Activated CD4-positive, CD25-positive, alpha-beta regulatory T cell treated with anti-CD3 and anti-CD28 coated beads, Interleukin-2, amount 50 U/mL, for 72 hours (primary cell): ENCODE measurements around the gene DLG4.

Experiments
- DNase-seq: peaks from one replicate; pipeline ENCODE4 v3.0.0; 2021

DLG4 gene

DNA sequence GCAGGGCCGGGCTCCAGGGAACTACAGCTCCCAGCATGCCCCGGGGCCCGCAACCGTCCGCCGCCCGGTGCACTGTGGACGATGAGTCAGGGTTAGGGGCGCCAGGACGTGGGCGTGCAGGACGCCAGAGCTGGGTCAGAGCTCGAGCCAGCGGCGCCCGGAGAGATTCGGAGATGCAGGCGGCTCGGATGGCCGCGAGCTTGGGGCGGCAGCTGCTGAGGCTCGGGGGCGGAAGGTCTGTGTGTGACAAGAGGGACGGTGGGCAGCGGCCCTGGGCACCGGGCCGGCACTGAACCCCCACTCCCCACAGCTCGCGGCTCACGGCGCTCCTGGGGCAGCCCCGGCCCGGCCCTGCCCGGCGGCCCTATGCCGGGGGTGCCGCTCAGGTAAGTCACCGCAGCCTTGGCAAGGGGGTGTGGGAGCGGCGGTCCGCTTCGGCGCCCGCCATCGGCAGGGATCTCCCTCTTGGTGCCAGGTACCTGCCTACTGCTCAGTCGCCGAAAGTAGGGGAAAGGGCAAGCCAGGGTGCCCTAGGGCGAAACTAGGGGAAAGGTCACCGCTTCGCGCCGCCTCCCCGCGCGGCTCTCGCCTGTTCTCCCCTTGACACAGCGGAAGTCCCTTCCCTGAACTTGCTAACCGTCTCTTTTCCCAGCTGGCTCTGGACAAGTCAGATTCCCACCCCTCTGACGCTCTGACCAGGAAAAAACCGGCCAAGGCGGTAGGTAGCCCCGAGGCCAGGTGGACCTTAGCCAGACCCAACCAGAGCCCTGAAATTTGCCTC, at the start of gene DLG4, which contains the start of gene ACADVL:
Gene DLG4, minus strand, starts transcription at position 25 of the 781 bp plus-strand sequence.
Gene ACADVL, plus strand, starts transcription at position 127 of the 781 bp plus-strand sequence. Its CDS starts 47 bp downstream, at position 174.
- DNase-seq, result peak; percentile 83

- no peak for DNase-seq
These were observed 47.1 kb upstream of the DLG4 start for GRCh38 chr17:7266784-7267183.

DNA sequence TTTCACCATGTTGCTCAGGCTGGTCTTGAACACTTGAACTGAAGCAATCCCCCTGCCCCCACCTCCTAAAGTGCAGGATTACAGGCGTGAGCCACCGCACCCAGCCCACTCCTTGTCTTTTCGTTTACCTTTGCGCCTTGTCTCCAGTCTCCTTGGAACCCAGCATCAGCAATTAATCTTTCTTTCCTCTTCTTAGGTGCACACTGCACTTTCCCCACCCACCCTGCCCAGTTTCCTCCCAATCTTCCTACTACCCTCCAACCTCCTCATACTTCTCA, 44.1 kb upstream of the DLG4 start:
- DNase-seq, result no peak

DNA sequence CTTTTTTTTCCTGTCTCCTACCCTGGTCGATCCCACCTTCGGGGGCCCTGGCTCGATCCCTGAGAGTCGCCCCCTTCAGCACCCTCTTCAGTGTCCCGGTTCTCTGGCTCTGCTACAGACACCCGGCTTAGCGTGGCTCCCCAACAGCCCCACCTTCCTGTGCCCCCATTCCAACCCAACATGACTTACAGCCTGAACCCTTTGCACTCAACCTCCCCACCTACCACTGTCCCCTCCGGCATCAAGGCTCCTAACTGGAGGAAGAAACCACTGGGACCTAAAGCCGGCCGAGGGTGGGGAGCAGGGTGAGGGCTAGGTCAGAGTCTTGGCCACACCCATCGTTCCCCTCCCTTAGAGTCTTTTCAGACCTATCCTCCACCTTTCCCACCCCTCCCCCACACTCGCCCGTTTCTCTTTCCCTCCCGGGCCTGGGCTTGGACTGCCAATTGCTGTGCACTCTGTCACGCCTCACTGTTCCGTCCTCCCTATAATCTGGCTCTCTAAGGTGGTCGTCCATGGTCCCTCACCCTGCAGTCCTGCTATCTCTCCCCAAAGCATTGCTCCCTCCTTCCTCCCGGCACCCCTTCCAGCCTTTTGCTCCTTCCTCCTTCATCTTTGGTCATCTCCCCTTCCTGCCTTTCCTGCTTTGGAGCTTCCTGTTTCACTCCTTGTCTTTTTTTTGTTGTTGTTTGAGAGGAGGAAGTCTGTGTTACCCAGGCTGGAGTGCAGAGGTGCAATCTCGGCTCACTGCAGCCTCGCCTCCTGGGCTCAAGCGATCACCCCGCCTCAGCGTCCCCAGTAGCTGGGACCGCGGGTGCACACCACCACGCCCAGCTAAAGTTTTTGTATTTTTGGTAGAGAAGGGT, 43.5 kb upstream of the DLG4 start:
- no peak for DNase-seq

GRCh38 chr17:7262192-7262934, 42.7 kb upstream of the DLG4 start, which contains the start of gene CLDN7:
TSS of gene CLDN7 (minus strand) at chr17:7262478. CDS start at chr17:7262043, 435 bp downstream.
- no peak for DNase-seq

DNA sequence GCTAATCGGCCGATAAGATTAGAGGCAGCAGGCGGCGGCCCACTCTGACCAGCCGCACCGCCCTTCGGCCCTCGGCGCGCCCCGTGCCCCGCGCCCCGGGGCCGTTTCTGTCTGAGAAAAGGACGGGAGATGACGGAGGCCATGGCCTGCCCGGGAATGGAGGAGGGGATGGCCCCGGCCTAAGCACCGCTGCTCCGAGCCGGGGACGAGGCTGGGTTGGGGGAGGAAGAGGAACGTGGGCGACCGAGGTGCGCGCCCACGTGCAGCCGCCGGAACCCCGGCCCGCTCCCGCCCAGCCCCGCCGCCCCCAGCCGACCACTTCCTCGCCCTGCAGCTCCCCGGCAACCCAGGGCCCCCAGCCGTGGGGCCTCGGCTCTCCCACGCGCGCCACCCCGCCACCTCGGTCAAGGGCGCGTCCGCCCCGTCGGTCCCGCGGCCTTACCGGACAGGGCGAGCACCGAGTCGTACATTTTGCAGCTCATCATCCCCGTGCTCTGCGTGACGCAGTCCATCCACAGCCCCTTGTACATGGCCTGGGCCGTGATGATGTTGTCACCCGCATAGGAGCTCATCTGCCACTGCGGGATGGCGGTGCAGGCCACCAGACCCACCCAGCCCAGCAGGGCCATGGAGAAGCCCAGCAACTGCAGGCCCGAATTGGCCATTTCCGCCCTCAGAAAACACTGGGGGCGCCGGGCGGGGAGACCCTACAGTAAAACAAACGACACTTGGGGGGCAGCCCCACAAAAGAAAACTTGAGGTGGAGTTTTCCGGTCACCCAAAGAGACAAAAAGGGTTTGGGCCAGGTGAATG, 41.9 kb upstream of the DLG4 start:
- peak; percentile 49 for DNase-seq

DNA sequence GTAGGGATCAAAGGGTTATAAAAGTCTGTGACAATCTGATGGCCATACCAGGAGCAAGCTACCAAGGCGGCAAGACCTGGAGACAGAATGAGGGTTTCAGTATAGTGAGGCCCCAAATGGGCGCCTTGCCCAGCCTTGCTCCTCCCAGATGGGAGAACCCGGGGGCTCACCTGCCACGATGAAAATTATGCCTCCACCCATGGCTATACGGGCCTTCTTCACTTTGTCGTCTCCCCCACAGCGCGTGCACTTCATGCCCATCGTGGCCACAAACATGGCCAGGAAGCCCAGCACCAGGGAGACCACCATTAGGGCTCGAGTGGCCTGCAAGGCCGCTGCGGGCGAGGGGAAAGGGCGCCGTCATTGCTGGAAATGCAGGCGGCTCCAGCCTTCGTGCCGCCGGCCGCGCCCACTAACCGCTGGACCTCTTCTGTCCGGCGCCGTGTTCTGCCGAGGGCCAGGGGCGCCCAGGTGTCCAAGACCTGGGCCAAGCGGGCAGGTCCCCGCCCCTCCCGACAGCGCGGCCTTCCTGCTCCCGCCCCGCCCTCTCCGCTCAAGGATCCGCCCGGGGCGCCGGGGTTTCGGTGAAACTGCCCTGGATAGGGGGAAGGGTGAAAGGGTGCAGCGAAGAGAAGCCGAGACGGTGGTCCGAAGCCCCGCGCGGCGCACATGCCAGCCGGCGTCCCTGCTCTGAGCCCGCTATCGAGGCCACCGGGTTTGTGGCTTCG, 41.2 kb upstream of the DLG4 start:
- no peak for DNase-seq

DNA sequence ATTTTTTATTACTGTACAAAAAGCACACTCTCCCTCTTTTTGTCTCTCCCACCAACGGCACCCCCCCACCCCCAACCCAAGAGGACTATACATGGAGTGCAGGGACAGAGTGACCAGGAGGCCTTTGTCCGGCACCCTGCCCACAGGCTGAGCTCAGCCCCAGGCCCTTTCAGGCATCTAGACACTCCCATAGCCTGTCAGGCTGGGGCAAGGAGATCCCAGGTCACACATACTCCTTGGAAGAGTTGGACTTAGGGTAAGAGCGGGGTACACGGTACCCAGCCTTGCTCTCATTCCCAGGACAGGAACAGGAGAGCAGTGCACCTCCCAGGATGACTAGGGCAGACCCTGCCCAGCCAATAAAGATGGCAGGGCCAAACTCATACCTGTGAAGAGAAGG, 40.5 kb upstream of the DLG4 start:
- no peak for DNase-seq

- DNase-seq, result no peak
These were observed 39.9 kb upstream of the DLG4 start for GRCh38 chr17:7259555-7259889.

- DNase-seq, result no peak
These were observed 39.3 kb upstream of the DLG4 start for GRCh38 chr17:7258731-7259554.

DNA sequence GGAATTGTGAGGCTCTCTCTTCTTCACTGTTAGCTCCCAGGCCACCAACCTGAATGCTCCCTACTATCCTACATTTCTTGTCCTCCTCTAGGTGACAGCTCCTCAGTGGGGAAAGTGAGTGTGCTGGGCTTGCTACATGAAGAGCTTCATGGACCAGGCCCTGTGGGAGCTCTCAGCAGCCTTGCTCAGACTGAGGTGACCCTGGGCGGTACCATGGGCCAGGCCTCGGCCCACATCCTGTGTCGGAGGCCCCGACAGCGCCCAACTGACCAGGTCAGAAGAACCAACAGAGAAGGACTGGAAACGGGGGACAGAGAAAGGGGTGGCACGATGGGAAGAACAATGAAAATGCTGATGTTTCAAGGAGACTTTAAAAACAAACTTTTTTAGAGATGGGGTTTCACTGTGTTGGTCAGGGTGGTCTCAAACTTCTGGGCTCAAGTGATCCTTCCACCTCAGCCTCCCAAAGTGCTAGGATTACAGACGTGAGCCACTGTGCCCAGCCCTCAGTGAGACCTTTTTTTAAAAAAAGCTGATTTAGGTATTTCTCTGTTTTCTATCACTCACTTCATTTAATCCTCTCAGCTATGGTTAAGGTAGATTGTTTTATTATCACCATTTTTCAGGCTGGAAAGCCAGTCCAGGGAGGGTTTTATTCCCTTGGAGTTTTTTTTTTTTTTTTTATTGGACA, 37.3 kb upstream of the DLG4 start:
- DNase-seq, result no peak

DNA sequence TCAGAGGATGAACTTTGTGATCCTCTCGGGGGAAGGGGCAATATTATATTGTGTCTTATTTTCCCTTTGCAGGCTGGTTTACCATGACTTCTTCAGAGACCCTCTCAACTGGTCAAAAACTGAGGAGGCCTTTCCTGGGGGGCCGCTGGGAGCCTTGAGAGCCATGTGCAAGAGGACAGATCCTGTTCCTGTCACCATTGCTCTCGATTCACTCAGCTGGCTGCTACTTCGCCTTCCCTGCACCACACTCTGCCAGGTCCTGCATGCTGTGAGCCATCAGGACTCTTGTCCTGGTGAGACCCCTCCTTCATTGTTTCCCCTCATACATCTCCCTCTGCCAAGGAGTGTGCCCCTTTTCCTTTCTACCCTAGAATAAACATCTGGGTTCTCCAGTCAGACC, 34.9 kb upstream of the DLG4 start:
- no peak for DNase-seq

- no peak for DNase-seq
These were observed 33.4 kb upstream of the DLG4 start for GRCh38 chr17:7253082-7253481.

DNA sequence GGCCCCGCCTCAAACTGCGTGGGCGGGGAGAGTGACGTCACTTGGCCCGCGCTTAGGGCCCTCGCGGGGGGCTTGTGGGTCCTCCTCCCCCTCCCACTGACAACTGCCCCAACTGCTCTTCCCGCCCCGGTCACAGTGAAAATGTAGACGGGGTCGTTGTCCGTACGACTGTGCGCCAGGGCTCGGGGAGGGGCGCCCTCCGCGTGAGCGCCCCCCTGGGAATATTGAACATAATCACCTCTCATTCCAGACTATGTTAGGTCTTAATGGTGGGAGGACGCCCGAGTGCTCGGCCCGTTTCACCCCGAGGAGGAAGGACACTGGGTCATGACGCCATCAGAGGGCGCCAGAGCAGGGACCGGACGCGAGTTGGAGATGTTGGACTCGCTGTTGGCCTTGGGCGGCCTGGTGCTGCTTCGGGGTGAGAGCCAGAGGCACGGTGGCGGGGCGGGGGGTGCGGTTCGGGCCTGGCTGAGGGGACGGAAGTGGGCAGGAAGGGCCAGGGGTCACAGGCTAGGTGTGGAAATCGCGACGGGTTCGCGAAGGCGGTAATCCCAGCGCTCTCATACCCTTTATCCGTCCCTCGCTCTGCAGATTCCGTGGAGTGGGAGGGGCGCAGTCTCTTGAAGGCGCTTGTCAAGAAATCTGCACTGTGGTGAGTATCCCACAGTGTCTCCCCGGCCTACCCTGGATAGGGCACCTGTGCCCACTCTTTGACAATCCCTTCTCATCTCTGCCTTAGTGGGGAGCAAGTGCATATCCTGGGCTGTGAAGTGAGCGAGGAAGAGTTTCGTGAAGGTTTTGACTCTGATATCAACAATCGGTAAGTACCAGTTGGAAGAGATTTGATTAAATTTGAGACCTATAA, 32.8 kb upstream of the DLG4 start, which contains the start of gene ELP5:
Gene ELP5, plus strand, starts transcription at position 40 of the 868 bp plus-strand sequence. Its CDS starts 336 bp downstream, at position 376.
- DNase-seq, result peak; percentile 87

- DNase-seq, result peak; percentile 98
These were observed 32.1 kb upstream of the DLG4 start, which contains the start of gene CTDNEP1 for GRCh38 chr17:7251661-7252175. TSS of gene CTDNEP1 (minus strand) at chr17:7251734. CDS start at chr17:7251296, 438 bp downstream.

DNA sequence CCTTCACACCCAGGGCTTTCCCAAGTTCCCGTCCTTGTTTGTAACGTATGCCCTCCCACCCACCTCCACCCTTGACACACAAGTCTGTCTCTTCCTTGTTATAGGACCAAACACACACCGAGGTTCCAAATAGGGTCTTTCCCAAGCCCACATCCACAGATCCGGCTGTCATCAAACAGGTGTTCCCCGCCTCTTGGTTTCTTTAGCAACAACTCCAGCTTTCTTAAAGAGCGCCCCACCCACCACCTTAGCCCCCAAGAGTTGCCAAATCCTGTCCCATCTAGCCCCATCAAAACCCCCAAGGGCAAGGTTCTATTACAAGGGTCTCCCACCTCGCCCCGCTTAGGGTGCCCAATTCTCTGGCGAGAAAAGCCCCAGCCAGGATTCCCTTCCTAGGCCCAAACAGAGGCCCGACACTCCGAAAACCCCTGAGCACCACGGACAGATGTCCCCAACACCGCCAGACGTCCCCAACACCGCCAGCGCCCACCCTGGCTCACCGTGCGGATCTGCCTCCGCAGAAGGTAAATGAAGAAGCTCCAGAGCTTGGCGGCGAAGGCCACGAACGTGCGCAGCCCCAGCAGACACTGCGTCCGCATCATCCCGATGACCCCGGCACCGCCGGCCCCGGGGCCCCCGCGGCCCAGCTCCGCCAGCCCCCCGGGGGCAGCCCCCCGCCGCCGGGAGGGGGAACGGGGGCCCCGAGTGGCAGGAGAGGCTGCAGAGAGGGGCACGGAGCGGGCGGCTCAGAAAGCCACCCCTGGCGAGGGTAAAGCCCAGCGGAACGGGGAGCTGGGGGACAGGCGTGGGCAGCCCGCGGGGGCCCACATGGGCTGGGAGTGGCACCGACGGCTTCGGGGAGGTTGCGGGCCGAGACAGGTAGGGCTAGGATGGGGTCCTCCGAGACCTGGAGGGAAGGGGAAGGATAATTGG, 31.3 kb upstream of the DLG4 start:
- DNase-seq, result no peak

GRCh38 chr17:7249830-7250229, 30.2 kb upstream of the DLG4 start:
- no peak for DNase-seq

DNA sequence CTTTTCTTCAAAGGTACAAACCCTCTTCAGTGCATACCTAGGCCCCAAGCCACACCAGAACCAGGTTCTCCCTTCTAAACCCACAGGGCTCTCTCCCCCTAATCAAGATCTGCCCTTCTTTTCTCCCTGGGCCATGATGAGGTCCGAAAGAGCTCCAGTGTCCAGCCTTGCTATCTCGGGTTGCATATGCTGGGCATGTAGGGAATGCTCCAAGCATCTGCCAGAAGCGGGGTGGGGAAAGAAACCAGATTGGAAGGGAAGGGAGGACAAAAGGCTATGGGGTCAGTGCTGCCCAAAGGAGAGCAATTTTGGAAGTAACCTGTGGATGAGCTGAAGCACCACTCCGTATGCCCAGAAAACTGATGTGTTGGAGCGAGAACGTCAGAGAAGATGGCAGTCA, 29.6 kb upstream of the DLG4 start:
- DNase-seq, result no peak
